GM21717 (cell line): Measurements from ENCODE around the gene SERPINA1.

Experiments
- ATAC-seq: cut with Tn5 transposase; IDR thresholded peaks from one replicate; pipeline ENCODE4 v1.9.1; 2021; ENCODE audit warnings: mild to moderate bottlenecking, moderate library complexity; ENCODE audit not compliant: unreplicated experiment

Gene SERPINA1

GRCh38 chr14:94349276-94349675, 39.1 kb downstream of the SERPINA1 start:
- no peak for ATAC-seq

GRCh38 chr14:94348836-94349235, 39.6 kb downstream of the SERPINA1 start:
- no peak for ATAC-seq

- ATAC-seq: peak; percentile 12
These were observed 41.6 kb downstream of the SERPINA1 start for GRCh38 chr14:94346841-94347240.

GRCh38 chr14:94346065-94346786, 42.2 kb downstream of the SERPINA1 start:
- ATAC-seq: peak; percentile 63

GRCh38 chr14:94345344-94346064, 42.9 kb downstream of the SERPINA1 start:
- ATAC-seq: no peak

- ATAC-seq: no peak
These were observed 44.0 kb downstream of the SERPINA1 start for GRCh38 chr14:94344389-94344788.

GRCh38 chr14:94343238-94344005, 45.0 kb downstream of the SERPINA1 start:
- ATAC-seq: no peak

GRCh38 chr14:94342334-94342934, 46.0 kb downstream of the SERPINA1 start:
- no peak for ATAC-seq

- ATAC-seq: no peak
These were observed 46.6 kb downstream of the SERPINA1 start for GRCh38 chr14:94341656-94342333.

GRCh38 chr14:94340533-94340932, 47.9 kb downstream of the SERPINA1 start:
- ATAC-seq: no peak

- ATAC-seq: no peak
These were observed 50.4 kb downstream of the SERPINA1 start for GRCh38 chr14:94338023-94338422.

GRCh38 chr14:94337274-94337673, 51.1 kb downstream of the SERPINA1 start:
- no peak for ATAC-seq

GRCh38 chr14:94334872-94335271, 53.5 kb downstream of the SERPINA1 start:
- ATAC-seq: no peak

GRCh38 chr14:94332587-94332986, 55.8 kb downstream of the SERPINA1 start:
- no peak for ATAC-seq

- ATAC-seq: no peak
These were observed 56.3 kb downstream of the SERPINA1 start for GRCh38 chr14:94332063-94332583.

- no peak for ATAC-seq
These were observed 56.9 kb downstream of the SERPINA1 start for GRCh38 chr14:94331462-94331861.

- no peak for ATAC-seq
These were observed 57.5 kb downstream of the SERPINA1 start for GRCh38 chr14:94330857-94331256.

- ATAC-seq: no peak
These were observed 58.0 kb downstream of the SERPINA1 start for GRCh38 chr14:94330432-94330831.

- no peak for ATAC-seq
These were observed 58.5 kb downstream of the SERPINA1 start for GRCh38 chr14:94329857-94330256.

- ATAC-seq: no peak
These were observed 60.2 kb downstream of the SERPINA1 start for GRCh38 chr14:94328196-94328595.
